Liver (tissue), 3 donors: ENCODE measurements around the gene ANKRD11.

Experiments used
- EGR1 ChIP-seq, 2 donors: IDR thresholded peaks; 2 replicates each; pipeline ENCODE4 v1.6.1; 2016 to 2018; ENCODE audit warnings: antibody characterized with exemption in 2 of 2, low read depth in 2 of 2
- GABPA ChIP-seq, 2 donors: IDR thresholded peaks in 1 of 2; conservative IDR thresholded peaks in 1 of 2; 2 replicates each; pipeline ENCODE4 v1.6.1; 2016; ENCODE audit warnings: antibody characterized with exemption in 2 of 2, mild to moderate bottlenecking in 1 of 2, moderate library complexity in 1 of 2
- HNF4G ChIP-seq: IDR thresholded peaks from 2 replicates; pipeline ENCODE4 v1.6.1; 2016; ENCODE audit warnings: antibody characterized with exemption
- JUND ChIP-seq, 2 donors: IDR thresholded peaks; 2 replicates each; pipeline ENCODE4 v1.6.1; 2016; ENCODE audit warnings: antibody characterized with exemption in 2 of 2
- MAX ChIP-seq: IDR thresholded peaks from 2 replicates; pipeline ENCODE4 v1.6.1; 2016; ENCODE audit warnings: antibody characterized with exemption
- RAD21 ChIP-seq, 2 donors: IDR thresholded peaks; 2 replicates each; pipeline ENCODE4 v1.6.1; 2016; ENCODE audit warnings: antibody characterized with exemption in 2 of 2, mild to moderate bottlenecking in 2 of 2
- RXRA ChIP-seq, 2 donors: IDR thresholded peaks; 2 replicates each; pipeline ENCODE4 v1.6.1; 2017 to 2018; ENCODE audit warnings: antibody characterized with exemption in 2 of 2, mild to moderate bottlenecking in 1 of 2
- SP1 ChIP-seq: IDR thresholded peaks from 2 replicates; pipeline ENCODE4 v1.6.1; 2018; ENCODE audit warnings: antibody characterized with exemption, mild to moderate bottlenecking
- TAF1 ChIP-seq: conservative IDR thresholded peaks from 2 replicates; pipeline ENCODE4 v1.6.1; 2016; ENCODE audit warnings: antibody characterized with exemption, mild to moderate bottlenecking
- TF ChIP-seq, protein P1 (sequence below): fragments of 150-350 bp; IDR thresholded peaks from 2 replicates; pipeline ENCODE4 v1.5.1; 2017; ENCODE audit warnings: improper control_type of control experiment, low read depth, low read length; ENCODE audit not compliant: missing input control
- TF ChIP-seq, protein P2 (sequence below): IDR thresholded peaks from 2 replicates; pipeline ENCODE4 v1.6.1; 2016; ENCODE audit warnings: antibody characterized with exemption, mild to moderate bottlenecking
- TF ChIP-seq, protein P3 (sequence below): IDR thresholded peaks from 2 replicates; pipeline ENCODE4 v1.6.1; 2016; ENCODE audit warnings: antibody characterized with exemption
- donor health status: healthy.
- donor health status: healthy.

DNA sequence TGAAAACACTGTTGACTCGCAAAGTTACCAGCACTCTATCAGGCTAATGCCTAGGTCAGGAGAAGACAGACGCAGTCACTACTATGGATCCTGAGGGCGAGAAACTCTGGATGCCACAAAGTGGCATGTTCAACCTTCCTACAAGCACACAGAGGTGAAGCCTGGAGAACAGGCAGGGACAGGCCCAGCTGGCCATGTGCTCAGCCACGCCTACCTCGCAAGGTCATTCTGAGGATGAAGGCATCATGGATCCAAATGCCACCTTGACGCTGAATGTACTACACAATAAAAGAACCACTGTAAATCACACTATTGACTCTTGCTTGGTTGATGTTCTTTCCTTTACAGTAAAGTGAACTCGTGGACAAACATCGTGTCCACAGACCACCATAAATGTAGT, 85.8 kb downstream of the ANKRD11 start:
- TF ChIP-seq RAD21 (IDR thresholded peaks at IDR 0.05) = no peak
- no peak for TF ChIP-seq HNF4G
- TF ChIP-seq, protein P1, sequence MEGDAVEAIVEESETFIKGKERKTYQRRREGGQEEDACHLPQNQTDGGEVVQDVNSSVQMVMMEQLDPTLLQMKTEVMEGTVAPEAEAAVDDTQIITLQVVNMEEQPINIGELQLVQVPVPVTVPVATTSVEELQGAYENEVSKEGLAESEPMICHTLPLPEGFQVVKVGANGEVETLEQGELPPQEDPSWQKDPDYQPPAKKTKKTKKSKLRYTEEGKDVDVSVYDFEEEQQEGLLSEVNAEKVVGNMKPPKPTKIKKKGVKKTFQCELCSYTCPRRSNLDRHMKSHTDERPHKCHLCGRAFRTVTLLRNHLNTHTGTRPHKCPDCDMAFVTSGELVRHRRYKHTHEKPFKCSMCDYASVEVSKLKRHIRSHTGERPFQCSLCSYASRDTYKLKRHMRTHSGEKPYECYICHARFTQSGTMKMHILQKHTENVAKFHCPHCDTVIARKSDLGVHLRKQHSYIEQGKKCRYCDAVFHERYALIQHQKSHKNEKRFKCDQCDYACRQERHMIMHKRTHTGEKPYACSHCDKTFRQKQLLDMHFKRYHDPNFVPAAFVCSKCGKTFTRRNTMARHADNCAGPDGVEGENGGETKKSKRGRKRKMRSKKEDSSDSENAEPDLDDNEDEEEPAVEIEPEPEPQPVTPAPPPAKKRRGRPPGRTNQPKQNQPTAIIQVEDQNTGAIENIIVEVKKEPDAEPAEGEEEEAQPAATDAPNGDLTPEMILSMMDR = no peak
- TF ChIP-seq MAX = no peak
- no peak for TF ChIP-seq TAF1
- TF ChIP-seq, protein P2, sequence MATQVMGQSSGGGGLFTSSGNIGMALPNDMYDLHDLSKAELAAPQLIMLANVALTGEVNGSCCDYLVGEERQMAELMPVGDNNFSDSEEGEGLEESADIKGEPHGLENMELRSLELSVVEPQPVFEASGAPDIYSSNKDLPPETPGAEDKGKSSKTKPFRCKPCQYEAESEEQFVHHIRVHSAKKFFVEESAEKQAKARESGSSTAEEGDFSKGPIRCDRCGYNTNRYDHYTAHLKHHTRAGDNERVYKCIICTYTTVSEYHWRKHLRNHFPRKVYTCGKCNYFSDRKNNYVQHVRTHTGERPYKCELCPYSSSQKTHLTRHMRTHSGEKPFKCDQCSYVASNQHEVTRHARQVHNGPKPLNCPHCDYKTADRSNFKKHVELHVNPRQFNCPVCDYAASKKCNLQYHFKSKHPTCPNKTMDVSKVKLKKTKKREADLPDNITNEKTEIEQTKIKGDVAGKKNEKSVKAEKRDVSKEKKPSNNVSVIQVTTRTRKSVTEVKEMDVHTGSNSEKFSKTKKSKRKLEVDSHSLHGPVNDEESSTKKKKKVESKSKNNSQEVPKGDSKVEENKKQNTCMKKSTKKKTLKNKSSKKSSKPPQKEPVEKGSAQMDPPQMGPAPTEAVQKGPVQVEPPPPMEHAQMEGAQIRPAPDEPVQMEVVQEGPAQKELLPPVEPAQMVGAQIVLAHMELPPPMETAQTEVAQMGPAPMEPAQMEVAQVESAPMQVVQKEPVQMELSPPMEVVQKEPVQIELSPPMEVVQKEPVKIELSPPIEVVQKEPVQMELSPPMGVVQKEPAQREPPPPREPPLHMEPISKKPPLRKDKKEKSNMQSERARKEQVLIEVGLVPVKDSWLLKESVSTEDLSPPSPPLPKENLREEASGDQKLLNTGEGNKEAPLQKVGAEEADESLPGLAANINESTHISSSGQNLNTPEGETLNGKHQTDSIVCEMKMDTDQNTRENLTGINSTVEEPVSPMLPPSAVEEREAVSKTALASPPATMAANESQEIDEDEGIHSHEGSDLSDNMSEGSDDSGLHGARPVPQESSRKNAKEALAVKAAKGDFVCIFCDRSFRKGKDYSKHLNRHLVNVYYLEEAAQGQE = no peak
- TF ChIP-seq GABPA (IDR thresholded peaks at IDR 0.05 in 1 of 2, conservative IDR thresholded peaks at IDR 0.05 in 1 of 2) = no peak
- no peak for TF ChIP-seq EGR1 (IDR thresholded peaks at IDR 0.05; ENCODE audit: low read depth in 2 of 2)
- no peak for TF ChIP-seq JUND (IDR thresholded peaks at IDR 0.05)
- TF ChIP-seq SP1 = no peak
- TF ChIP-seq RXRA (IDR thresholded peaks at IDR 0.05) = no peak
- TF ChIP-seq, protein P3, sequence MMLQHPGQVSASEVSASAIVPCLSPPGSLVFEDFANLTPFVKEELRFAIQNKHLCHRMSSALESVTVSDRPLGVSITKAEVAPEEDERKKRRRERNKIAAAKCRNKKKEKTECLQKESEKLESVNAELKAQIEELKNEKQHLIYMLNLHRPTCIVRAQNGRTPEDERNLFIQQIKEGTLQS = no peak
